HG02943 (cell line): ENCODE measurements around the gene MIB2.

Experiments used
- ATAC-seq: cut with Tn5 transposase; IDR thresholded peaks from one replicate; pipeline ENCODE4 v1.9.1; 2021; ENCODE audit warnings: mild to moderate bottlenecking, low read depth, moderate library complexity; ENCODE audit not compliant: unreplicated experiment

The MIB2 gene

GRCh38 chr1:1613509-1614082 lies 1.7 kb upstream of the MIB2 start:
- no peak for ATAC-seq

GRCh38 chr1:1614204-1614953 lies 921 bp upstream of the MIB2 start:
- no peak for ATAC-seq

- ATAC-seq: no peak
Observed at GRCh38 chr1:1614954-1615255, 395 bp upstream of the MIB2 start.

DNA sequence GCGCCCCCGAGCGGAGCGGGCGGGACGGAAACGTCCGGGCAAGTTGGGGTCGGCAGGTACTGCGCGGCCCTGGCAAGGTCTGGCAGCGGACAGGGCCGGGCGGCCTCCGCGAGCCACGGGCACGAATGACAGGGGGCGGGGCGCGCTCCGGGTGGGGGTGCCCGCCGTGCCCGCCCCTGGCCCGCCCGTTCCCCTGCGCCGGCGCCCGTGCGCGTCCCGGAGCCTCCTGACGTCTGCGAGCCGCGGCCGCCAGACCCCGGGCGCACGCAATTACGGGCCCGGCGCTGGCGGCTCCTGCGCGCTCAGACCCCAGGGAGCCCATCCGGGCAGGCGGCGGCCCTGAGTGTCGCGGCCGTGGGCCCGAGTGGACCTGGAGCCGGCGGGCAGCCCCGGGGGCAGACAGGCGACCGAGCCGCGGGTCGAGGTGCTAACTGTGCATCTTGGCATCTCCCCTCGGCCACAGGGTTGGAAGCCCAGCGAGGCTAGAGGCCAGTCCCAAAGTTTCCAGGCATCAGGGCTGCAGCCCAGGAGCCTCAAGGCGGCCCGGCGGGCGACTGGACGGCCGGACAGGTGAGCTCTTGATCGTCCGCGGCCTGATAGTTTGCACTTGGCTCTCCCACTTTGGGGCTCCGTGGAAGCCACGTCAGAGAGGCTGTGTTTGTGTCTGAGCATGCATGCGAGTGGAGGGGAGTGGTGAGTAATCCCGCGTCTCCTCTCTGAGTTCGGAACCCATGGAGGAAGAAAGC lies 918 bp downstream of the MIB2 start:
- peak; percentile 18 for ATAC-seq

GRCh38 chr1:1616838-1617237 lies 1.5 kb downstream of the MIB2 start:
- no peak for ATAC-seq

GRCh38 chr1:1617516-1617915 lies 2.2 kb downstream of the MIB2 start:
- no peak for ATAC-seq

- ATAC-seq: no peak
Observed at GRCh38 chr1:1617925-1618324, 2.6 kb downstream of the MIB2 start.

GRCh38 chr1:1618396-1619068 lies 3.2 kb downstream of the MIB2 start:
- no peak for ATAC-seq

- ATAC-seq: no peak
Observed at GRCh38 chr1:1619917-1620361, 4.6 kb downstream of the MIB2 start.

DNA sequence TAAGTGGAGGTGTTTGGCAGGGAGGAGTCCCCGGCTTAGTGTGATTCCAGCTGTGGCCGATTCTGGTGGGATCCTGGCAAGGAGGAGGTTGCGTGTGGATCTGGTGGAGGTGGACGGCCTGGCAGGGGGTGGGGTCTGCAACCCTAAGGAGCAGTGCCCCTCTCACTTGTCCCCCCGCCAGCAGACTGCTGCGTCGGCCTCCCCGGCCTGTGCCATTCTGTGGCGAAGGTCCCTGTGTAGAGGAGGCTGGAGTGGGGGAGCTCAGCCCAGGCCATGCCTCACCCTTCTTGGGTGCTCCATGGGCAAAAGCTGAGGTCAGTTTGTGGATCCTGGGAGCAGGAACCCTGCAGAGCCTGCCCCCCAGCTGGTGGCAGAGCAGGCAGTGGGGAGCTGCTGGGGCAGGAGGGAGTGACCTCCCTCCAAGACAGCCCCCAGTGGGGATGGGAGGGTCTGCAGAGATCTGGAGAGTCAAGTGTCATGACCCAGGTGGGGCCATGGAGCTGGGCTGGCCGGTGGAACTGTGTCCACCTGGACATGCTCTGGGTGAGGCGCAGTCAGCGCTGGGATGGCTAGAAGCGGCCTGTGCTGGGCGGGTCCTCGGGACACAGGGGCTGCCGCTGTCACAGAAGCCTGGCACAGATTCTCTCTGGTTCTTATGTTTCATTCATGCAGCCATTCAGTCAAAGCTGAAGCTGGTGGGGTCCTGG lies 5.3 kb downstream of the MIB2 start:
- ATAC-seq: no peak

DNA sequence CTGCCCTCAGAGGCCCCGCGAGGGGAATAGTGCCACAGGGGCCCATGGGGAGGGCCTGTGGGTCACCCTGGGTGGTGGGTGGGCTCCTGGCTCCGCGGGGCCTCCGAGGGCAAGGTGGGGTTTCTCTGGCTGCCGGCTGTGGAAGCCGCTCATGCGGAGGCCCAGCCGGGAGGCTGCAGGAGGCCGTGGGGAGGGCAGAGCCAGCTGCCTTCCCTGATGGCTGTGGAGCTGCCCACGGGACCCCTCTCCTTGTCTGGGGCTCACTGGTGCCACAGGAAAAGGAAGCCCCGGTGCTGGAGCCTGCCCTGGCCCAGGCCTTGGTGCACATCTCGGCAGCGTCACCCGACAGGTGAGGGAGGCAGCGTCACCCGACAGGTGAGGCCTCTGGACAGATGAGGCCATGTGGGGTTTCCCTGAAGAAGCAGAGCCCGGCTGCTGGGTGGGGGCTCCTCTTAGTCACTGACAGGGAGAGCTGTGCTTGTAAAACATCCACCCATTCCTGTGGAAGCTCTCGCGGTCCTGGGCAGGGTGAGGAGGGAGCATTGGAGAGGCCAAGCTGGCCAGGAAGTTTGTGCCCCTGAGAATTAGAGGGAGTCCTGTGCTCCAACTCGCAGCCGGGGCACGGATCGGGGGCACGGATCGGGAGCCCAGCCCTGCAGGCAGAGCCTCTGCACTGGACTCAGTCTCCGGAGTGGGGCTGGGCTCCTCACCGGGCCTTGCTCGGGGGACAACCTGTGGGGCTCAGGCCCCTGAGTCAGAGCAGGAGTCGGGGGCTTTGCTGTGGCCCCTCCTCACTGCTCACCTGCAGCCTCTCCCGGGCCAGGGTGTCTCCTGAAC lies 6.1 kb downstream of the MIB2 start:
- ATAC-seq: no peak

GRCh38 chr1:1622010-1622787 lies 6.9 kb downstream of the MIB2 start:
- no peak for ATAC-seq

- no peak for ATAC-seq
Observed at GRCh38 chr1:1622788-1623094, 7.4 kb downstream of the MIB2 start.

DNA sequence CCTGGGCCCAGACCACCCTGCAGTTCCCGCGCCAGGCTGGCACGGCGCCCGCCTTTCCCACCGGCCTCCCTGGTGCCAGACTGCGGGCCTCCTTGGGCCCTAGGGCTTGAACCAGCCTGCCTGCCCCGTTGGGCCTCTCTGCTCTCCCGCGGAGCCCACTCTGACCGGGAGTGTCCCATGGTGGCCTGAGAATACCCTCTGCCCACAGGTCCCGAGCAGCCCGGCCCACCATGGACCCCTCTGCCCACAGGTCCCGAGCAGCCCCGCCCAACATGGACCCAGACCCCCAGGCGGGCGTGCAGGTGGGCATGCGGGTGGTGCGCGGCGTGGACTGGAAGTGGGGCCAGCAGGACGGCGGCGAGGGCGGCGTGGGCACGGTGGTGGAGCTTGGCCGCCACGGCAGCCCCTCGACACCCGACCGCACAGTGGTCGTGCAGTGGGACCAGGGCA lies 7.9 kb downstream of the MIB2 start:
- no peak for ATAC-seq

DNA sequence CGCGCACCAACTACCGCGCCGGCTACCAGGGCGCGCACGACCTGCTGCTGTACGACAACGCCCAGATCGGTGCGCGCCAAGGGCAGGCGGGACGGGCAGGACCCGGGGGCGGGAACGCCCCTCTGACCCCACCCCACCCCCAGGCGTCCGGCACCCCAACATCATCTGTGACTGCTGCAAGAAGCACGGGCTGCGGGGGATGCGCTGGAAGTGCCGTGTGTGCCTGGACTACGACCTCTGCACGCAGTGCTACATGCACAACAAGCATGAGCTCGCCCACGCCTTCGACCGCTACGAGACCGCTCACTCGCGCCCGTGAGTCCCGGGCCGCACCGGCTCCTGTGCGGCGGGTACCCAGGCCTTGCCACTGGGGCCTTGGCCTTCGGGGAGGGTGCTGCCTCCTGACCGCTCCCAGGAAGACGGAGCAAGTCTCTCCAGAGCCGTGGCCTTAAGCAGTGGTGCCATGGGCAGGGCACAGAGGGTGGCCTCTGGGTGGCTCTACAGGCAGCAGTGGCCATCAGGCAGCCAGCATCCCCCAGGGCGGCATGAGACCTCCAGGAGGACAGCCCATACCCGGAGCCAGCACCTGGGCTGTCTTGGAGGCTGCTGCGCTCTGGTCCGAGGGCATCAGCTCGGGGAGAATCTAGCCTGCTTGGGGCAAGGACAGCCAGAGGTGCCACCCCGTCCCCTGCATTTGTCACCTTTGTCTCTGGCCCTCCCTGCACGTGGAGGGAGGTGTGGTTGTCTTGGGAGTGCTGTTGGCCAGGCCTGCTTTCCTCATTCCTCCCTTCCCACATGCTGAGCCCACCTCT lies 8.5 kb downstream of the MIB2 start:
- ATAC-seq: no peak

DNA sequence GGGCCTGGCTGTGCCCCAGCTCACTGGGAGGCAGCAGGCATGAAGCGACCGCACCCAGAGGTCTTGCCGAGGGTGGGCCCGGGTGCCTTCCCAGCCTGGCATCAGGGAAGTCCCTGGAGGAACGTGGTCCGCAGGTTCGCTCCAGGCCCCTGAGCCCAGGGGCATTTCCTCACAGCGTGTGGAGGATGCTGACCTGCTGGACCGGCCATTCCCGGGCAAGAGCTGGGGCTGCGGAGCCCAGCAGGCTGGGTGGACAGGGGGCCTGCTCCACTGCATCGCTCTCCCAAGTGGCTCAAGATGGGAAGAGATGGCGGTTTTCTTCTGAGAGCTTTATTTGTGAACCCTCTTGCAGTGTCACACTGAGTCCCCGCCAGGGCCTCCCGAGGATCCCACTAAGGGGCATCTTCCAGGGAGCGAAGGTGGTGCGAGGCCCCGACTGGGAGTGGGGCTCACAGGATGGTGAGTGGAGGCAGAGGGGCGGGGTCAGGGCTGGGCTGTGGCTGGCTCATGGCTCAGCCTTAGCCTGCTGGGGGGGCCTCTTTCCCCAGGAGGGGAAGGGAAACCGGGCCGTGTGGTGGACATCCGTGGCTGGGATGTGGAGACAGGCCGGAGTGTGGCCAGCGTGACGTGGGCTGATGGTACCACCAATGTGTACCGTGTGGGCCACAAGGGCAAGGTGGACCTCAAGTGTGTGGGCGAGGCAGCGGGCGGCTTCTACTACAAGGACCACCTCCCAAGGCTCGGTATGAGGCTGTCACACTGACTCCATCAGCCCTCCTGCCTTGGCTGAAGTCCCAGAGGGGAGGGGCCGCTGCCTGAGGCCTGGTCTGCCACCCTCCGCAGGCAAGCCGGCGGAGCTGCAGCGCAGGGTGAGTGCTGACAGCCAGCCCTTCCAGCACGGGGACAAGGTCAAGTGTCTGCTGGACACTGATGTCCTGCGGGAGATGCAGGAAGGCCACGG lies 9.4 kb downstream of the MIB2 start:
- ATAC-seq: no peak

DNA sequence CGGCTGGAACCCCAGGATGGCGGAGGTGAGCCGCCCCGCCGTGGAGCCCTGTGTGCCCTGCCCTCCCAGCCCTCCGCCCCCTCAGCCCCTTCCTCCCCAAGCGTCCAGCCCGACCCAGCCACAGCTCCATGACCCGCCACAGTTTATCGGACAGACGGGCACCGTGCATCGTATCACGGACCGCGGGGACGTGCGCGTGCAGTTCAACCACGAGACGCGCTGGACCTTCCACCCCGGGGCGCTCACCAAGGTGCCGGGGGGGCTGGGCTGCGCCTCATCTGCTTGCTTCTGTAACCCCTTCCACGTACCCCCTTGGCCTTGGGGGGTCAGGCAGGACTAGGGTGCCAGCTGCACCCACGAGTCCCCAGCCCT lies 10.1 kb downstream of the MIB2 start:
- ATAC-seq: no peak
